NK-92 (cell line): ENCODE data around the gene MTHFD1L.

ENCODE experiments used
- DNase-seq: peaks from one replicate; lab custom pipeline; 2025; ENCODE audit not compliant: unreplicated experiment; lab: John Stamatoyannopoulos, UW

The MTHFD1L gene

DNA sequence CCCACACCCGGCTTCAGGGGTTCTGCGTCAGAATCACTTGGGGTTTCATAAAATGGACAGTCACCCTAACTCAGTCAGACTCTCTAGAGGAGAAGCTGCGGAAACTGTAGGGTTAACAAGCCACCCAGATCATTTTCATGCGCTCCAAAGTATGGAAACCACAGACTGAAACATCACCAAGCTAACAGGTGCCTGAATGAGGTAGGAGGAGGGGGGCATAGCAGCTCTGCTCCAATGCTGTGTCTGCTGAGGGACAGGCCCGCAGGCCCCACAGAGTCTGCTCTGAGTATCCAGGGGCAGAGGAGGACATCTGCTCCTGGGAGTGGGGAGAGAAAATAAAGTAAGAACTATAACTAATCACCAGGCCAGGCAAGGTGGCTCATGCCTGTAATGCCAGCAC, 277.2 kb downstream of the MTHFD1L start:
- no peak for DNase-seq

DNA sequence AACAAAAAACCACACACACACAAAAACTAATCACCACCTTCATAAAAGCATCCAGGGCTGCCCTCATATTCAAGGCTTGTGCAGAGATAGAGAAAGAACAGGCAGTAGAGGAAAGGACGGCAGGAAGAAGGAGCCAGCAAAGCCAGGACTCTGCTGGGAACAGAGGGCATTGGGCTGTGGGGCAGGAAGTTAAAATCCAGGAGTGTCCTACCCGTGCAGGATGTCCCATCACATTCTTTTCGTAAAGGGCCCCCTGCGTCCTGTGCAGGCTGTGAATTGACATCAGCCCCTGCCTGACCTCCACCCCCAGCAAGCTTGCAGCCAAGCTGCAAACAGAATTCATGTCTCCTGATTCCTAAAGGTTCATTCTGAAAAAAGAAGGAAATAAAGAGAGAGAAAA, 277.8 kb downstream of the MTHFD1L start:
- DNase-seq, result no peak

DNA sequence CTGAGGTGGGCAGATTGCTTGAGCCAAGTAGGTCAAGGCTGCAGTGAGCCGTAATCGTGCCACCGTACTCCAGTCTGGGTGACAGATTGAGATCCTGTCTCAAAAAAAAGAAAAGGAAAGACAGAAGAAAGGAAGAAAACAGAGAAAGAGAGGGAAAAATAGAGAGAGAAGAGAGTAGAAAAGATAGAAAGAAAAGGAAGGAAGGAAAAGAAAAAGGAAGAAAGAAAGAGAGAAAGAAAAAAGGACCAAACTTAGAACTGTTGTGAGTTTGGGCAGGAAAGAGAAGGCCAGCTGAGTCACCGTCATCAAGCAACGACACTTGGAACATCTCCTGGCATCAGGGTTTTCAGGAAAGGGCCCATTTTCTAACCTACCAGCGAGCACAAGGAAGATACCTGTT, 278.3 kb downstream of the MTHFD1L start:
- no peak for DNase-seq

DNA sequence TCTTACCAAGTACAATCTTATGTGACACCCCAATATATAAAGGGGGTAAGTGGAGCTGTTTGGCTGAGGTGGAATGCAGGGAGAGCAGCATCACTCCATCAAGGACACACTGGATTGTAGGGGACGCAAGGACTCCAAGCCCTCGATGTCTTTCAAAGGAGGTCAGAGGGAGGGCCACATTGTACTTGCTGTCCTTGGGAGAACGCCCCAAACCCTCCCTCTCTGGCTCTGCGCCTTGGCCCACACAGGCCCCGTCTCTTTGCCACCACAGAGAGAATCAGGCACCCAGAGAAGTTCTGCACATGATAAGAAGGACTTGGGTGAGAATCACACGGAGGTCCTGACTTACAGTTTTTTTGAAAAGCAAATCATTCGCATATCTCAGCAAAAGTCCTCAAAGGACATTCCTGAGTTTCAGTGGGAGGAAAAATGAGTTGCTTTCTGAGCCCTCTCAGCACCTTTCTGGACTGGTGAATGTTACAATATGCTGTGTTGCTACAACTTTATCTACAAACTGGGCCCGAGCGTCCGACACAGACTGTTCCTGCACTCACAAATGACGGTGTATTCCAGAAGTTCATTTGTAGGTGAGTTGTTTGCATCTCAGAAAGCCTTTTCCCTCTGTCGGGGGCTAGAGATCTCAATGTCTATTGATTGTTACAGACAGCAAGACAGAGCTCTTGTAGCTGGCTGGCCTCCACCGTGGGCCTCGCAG, 281.8 kb downstream of the MTHFD1L start:
- DNase-seq, result no peak

DNA sequence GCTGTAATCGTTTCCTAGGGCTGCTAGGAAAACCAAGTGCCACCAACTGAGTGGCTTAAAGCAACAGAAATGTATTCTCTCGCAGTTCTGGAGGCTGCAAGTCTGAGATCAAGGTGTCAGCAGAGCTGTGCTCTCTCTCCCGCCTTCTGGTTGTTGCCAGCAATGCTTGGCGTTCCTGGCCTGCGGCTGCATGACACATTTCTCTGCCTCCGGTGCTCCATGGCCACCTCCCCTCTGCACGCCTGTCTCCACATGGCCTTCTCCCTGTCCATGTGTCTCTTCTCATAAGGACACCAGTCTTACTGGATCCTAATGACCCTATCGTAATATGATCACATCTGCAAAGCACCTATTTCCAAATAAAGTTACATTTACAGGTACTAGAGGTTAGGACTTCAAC, 282.6 kb downstream of the MTHFD1L start:
- DNase-seq, result no peak

DNA sequence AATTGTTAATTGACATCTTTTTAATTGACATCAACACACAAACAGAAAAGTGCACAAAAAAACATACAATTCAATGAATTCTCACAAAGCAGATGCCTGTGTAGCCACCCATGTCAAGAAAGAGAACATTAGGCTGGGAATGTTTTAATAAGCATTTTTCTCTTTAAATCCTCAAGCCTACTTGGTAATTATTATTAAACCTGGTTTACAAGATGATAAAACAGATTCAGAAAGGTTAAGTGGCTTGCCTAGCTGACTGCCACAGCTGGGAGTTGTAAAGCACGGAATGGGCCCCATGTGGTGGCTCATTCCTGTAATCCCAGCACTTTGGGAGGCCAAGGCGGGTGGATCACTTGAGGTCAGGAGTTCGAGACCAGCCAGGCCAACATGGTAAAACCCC, 284.3 kb downstream of the MTHFD1L start:
- no peak for DNase-seq
